ENCODE measurements around the gene TMCO1.
A peak's percentile ranks its signal among the peaks of the same experiment; 100 is the strongest.
"Not testable (repeated sequence)": the region's sequence is repeated elsewhere in the genome, so short reads cannot be mapped to it uniquely, and the experiment has no call there.

The TMCO1 gene

GRCh38 chr1:165768513-165769394, at the start of gene TMCO1:
TMCO1 (minus strand) TSS chr1:165768868; CDS start chr1:165768751, 117 bp downstream.
- WGBS (ENCODE audit: insufficient coverage, insufficient read length) = no CpG with 5 or more reads among the region's 56 CpGs
- H3K4me3 ChIP-seq (ENCODE audit: low read length) = peak within 1 kb of the TSS; percentile 93
- H3K36me3 ChIP-seq (ENCODE audit: control insufficient read depth, insufficient read depth, low read length) = no peaks in the 10 kb centered on the region; the same call in 1 of the 2 replicates

GRCh38 chr1:165816826-165817497, 48.3 kb upstream of the TMCO1 start:
- WGBS (ENCODE audit: insufficient coverage, insufficient read length) = no CpG with 5 or more reads among the region's 13 CpGs
- Histone ChIP-seq H3K9me3 (ENCODE audit: control insufficient read depth, insufficient read depth, low read length) (no peaks in the 10 kb centered on the region), H3K27ac (ENCODE audit: low read length) (no peak overlapping the region), H3K4me3 (ENCODE audit: low read length) (no peak overlapping the region), H3K4me1 (ENCODE audit: control insufficient read depth, insufficient read depth, low read length) (no peaks in the 10 kb centered on the region), H3K27me3 (ENCODE audit: control insufficient read depth, insufficient read depth, low read length) (no peaks in the 10 kb centered on the region), H3K36me3 (ENCODE audit: control insufficient read depth, insufficient read depth, low read length) (no peaks in the 10 kb centered on the region)
- no peak for DNase-seq (ENCODE audit: low read depth, low spot score)

More at GRCh38 chr1:165768513-165769394, at the start of gene TMCO1:
- H3K27me3 ChIP-seq (ENCODE audit: control insufficient read depth, insufficient read depth, low read length) = no peaks in the 10 kb centered on the region
- no peaks in the 10 kb centered on the region for H3K4me1 ChIP-seq (ENCODE audit: control insufficient read depth, insufficient read depth, low read length)
- no peaks in the 10 kb centered on the region for H3K9me3 ChIP-seq (ENCODE audit: control insufficient read depth, insufficient read depth, low read length)
- H3K27ac ChIP-seq (ENCODE audit: low read length) = no peak within 1 kb of the TSS
- DNase-seq (ENCODE audit: low read depth, low spot score) = peak; percentile 93

GRCh38 chr1:165816157-165816556, 47.5 kb upstream of the TMCO1 start:
- DNase-seq (ENCODE audit: low read depth, low spot score) = no peak
- WGBS (ENCODE audit: insufficient coverage, insufficient read length) = no CpG with 5 or more reads among the region's 3 CpGs
- H3K4me3 ChIP-seq (ENCODE audit: low read length) = no peak overlapping the region
- no peaks in the 10 kb centered on the region for H3K4me1 ChIP-seq (ENCODE audit: control insufficient read depth, insufficient read depth, low read length)
- no peak overlapping the region for H3K27ac ChIP-seq (ENCODE audit: low read length)
- H3K9me3 ChIP-seq (ENCODE audit: control insufficient read depth, insufficient read depth, low read length) = no peaks in the 10 kb centered on the region
- H3K27me3 ChIP-seq (ENCODE audit: control insufficient read depth, insufficient read depth, low read length) = no peaks in the 10 kb centered on the region
- H3K36me3 ChIP-seq (ENCODE audit: control insufficient read depth, insufficient read depth, low read length) = no peaks in the 10 kb centered on the region

- Histone ChIP-seq H3K36me3 (ENCODE audit: control insufficient read depth, insufficient read depth, low read length) (no peaks in the 10 kb centered on the region), H3K27ac (ENCODE audit: low read length) (no peak overlapping the region), H3K27me3 (ENCODE audit: control insufficient read depth, insufficient read depth, low read length) (no peaks in the 10 kb centered on the region), H3K9me3 (ENCODE audit: control insufficient read depth, insufficient read depth, low read length) (no peaks in the 10 kb centered on the region), H3K4me1 (ENCODE audit: control insufficient read depth, insufficient read depth, low read length) (no peaks in the 10 kb centered on the region), H3K4me3 (ENCODE audit: low read length) (no peak overlapping the region)
- DNase-seq (ENCODE audit: low read depth, low spot score) = no peak
- WGBS (ENCODE audit: insufficient coverage, insufficient read length) = no CpG with 5 or more reads among the region's 3 CpGs
Measured at GRCh38 chr1:165815725-165816124, 47.1 kb upstream of the TMCO1 start.

GRCh38 chr1:165807613-165808012, 38.9 kb upstream of the TMCO1 start:
- DNase-seq (ENCODE audit: low read depth, low spot score) = no peak
- H3K9me3 ChIP-seq (ENCODE audit: control insufficient read depth, insufficient read depth, low read length) = no peaks in the 10 kb centered on the region
- no peak overlapping the region for H3K4me3 ChIP-seq (ENCODE audit: low read length)
- H3K4me1 ChIP-seq (ENCODE audit: control insufficient read depth, insufficient read depth, low read length) = no peaks in the 10 kb centered on the region
- no peaks in the 10 kb centered on the region for H3K27me3 ChIP-seq (ENCODE audit: control insufficient read depth, insufficient read depth, low read length)
- no peaks in the 10 kb centered on the region for H3K36me3 ChIP-seq (ENCODE audit: control insufficient read depth, insufficient read depth, low read length)
- H3K27ac ChIP-seq (ENCODE audit: low read length) = no peak overlapping the region

GRCh38 chr1:165804513-165804912, 35.8 kb upstream of the TMCO1 start:
- H3K4me3 ChIP-seq (ENCODE audit: low read length); H3K27me3 ChIP-seq (ENCODE audit: control insufficient read depth, insufficient read depth, low read length); H3K9me3 ChIP-seq (ENCODE audit: control insufficient read depth, insufficient read depth, low read length); H3K4me1 ChIP-seq (ENCODE audit: control insufficient read depth, insufficient read depth, low read length); H3K27ac ChIP-seq (ENCODE audit: low read length); DNase-seq (ENCODE audit: low read depth, low spot score); H3K36me3 ChIP-seq (ENCODE audit: control insufficient read depth, insufficient read depth, low read length): not testable (repeated sequence)
- WGBS (ENCODE audit: insufficient coverage, insufficient read length) = no CpG with 5 or more reads among the region's 1 CpG

GRCh38 chr1:165799387-165799786, 30.7 kb upstream of the TMCO1 start:
- Histone ChIP-seq H3K27ac (ENCODE audit: low read length) (no peak overlapping the region), H3K9me3 (ENCODE audit: control insufficient read depth, insufficient read depth, low read length) (no peaks in the 10 kb centered on the region), H3K27me3 (ENCODE audit: control insufficient read depth, insufficient read depth, low read length) (no peaks in the 10 kb centered on the region), H3K4me3 (ENCODE audit: low read length) (no peak overlapping the region), H3K4me1 (ENCODE audit: control insufficient read depth, insufficient read depth, low read length) (no peaks in the 10 kb centered on the region), H3K36me3 (ENCODE audit: control insufficient read depth, insufficient read depth, low read length) (no peaks in the 10 kb centered on the region)
- no peak for DNase-seq (ENCODE audit: low read depth, low spot score)

- Histone ChIP-seq H3K9me3 (ENCODE audit: control insufficient read depth, insufficient read depth, low read length) (no peaks in the 10 kb centered on the region), H3K27me3 (ENCODE audit: control insufficient read depth, insufficient read depth, low read length) (no peaks in the 10 kb centered on the region), H3K4me3 (ENCODE audit: low read length) (no peak overlapping the region), H3K27ac (ENCODE audit: low read length) (no peak overlapping the region), H3K4me1 (ENCODE audit: control insufficient read depth, insufficient read depth, low read length) (no peaks in the 10 kb centered on the region), H3K36me3 (ENCODE audit: control insufficient read depth, insufficient read depth, low read length) (no peaks in the 10 kb centered on the region)
- DNase-seq (ENCODE audit: low read depth, low spot score) = no peak
- no CpG with 5 or more reads among the region's 2 CpGs for WGBS (ENCODE audit: insufficient coverage, insufficient read length)
Measured at GRCh38 chr1:165795894-165796293, 27.2 kb upstream of the TMCO1 start.

GRCh38 chr1:165793951-165794350, 25.3 kb upstream of the TMCO1 start:
- no peak overlapping the region for H3K4me3 ChIP-seq (ENCODE audit: low read length)
- no peak overlapping the region for H3K27ac ChIP-seq (ENCODE audit: low read length)
- H3K36me3 ChIP-seq (ENCODE audit: control insufficient read depth, insufficient read depth, low read length) = no peaks in the 10 kb centered on the region
- no peak for DNase-seq (ENCODE audit: low read depth, low spot score)
- H3K4me1 ChIP-seq (ENCODE audit: control insufficient read depth, insufficient read depth, low read length) = no peaks in the 10 kb centered on the region
- no peaks in the 10 kb centered on the region for H3K27me3 ChIP-seq (ENCODE audit: control insufficient read depth, insufficient read depth, low read length)
- WGBS (ENCODE audit: insufficient coverage, insufficient read length) = no CpG with 5 or more reads among the region's 2 CpGs
- H3K9me3 ChIP-seq (ENCODE audit: control insufficient read depth, insufficient read depth, low read length) = no peaks in the 10 kb centered on the region

GRCh38 chr1:165787741-165788140, 19.1 kb upstream of the TMCO1 start:
- no peak overlapping the region for H3K4me3 ChIP-seq (ENCODE audit: low read length)
- H3K27me3 ChIP-seq (ENCODE audit: control insufficient read depth, insufficient read depth, low read length) = no peaks in the 10 kb centered on the region
- H3K4me1 ChIP-seq (ENCODE audit: control insufficient read depth, insufficient read depth, low read length) = no peaks in the 10 kb centered on the region
- no peaks in the 10 kb centered on the region for H3K36me3 ChIP-seq (ENCODE audit: control insufficient read depth, insufficient read depth, low read length)
- no peak overlapping the region for H3K27ac ChIP-seq (ENCODE audit: low read length)
- H3K9me3 ChIP-seq (ENCODE audit: control insufficient read depth, insufficient read depth, low read length) = no peaks in the 10 kb centered on the region
- DNase-seq (ENCODE audit: low read depth, low spot score) = no peak
- no CpG with 5 or more reads among the region's 1 CpG for WGBS (ENCODE audit: insufficient coverage, insufficient read length)

Data from iPS DF 6.9 (cell line).